Fibroblast of skin of right biceps (primary cell): ENCODE measurements around the gene ZNF275.
"Not testable (repeated sequence)": the region's sequence is repeated elsewhere in the genome, so short reads cannot be mapped to it uniquely, and the experiment has no call there.

Source experiments
- DNase-seq: peaks from one replicate; pipeline ENCODE4 v3.0.0-alpha.2; 2013

Gene ZNF275

GRCh38 chrX:153320047-153320443, 13.9 kb upstream of the ZNF275 start:
- not testable (repeated sequence) for DNase-seq

GRCh38 chrX:153320555-153321184, 13.3 kb upstream of the ZNF275 start:
- no peak for DNase-seq

- no peak for DNase-seq
Observed at GRCh38 chrX:153321381-153322124, 12.4 kb upstream of the ZNF275 start, which contains the start of gene PNMA6F. Gene PNMA6F, minus strand, starts transcription at chrX:153321767. Its CDS starts 1,093 bp downstream, at chrX:153320674.

- DNase-seq = no peak
Observed at GRCh38 chrX:153327561-153327960, 6.4 kb upstream of the ZNF275 start.

- DNase-seq = peak; percentile 72
Observed at GRCh38 chrX:153333266-153333665, 687 bp upstream of the ZNF275 start.

GRCh38 chrX:153334654-153335295, 822 bp downstream of the ZNF275 start:
- no peak for DNase-seq

- no peak for DNase-seq
Observed at GRCh38 chrX:153336121-153336894, 2.4 kb downstream of the ZNF275 start.

GRCh38 chrX:153336988-153337387, 3.0 kb downstream of the ZNF275 start:
- no peak for DNase-seq

- DNase-seq = no peak
Observed at GRCh38 chrX:153338836-153339235, 4.9 kb downstream of the ZNF275 start.

GRCh38 chrX:153339662-153340061, 5.7 kb downstream of the ZNF275 start:
- DNase-seq = no peak

- no peak for DNase-seq
Observed at GRCh38 chrX:153340111-153340510, 6.2 kb downstream of the ZNF275 start.

GRCh38 chrX:153342762-153343558, 9.0 kb downstream of the ZNF275 start:
- no peak for DNase-seq

- DNase-seq = no peak
Observed at GRCh38 chrX:153343674-153344073, 9.7 kb downstream of the ZNF275 start.

GRCh38 chrX:153347530-153347929, 13.6 kb downstream of the ZNF275 start:
- DNase-seq = no peak

- no peak for DNase-seq
Observed at GRCh38 chrX:153348421-153348820, 14.5 kb downstream of the ZNF275 start.

GRCh38 chrX:153349952-153350351, 16.0 kb downstream of the ZNF275 start:
- no peak for DNase-seq

GRCh38 chrX:153351981-153352380, 18.0 kb downstream of the ZNF275 start:
- no peak for DNase-seq

- DNase-seq = no peak
Observed at GRCh38 chrX:153352858-153353257, 18.9 kb downstream of the ZNF275 start.

- DNase-seq = no peak
Observed at GRCh38 chrX:153353416-153353815, 19.5 kb downstream of the ZNF275 start.

- no peak for DNase-seq
Observed at GRCh38 chrX:153357877-153358276, 23.9 kb downstream of the ZNF275 start.

GRCh38 chrX:153361781-153362397, 27.9 kb downstream of the ZNF275 start:
- no peak for DNase-seq

GRCh38 chrX:153365670-153366069, 31.7 kb downstream of the ZNF275 start:
- DNase-seq = no peak
